Pancreas (tissue), 10 donors: ENCODE measurements around the gene BNIP5. TPM values are rescaled to one million over a fixed set of nuclear protein-coding genes. Genes with fewer than 3 reads are reported as not detected.

Experiments used
- ATAC-seq, 4 donors: fragments of 200-7000 bp; cut with Tn5 transposase; one replicate each; pipeline versions ENCODE4 v1.8.0 to v1.9.1; 2020; ENCODE audit warnings: mild to moderate bottlenecking in 4 of 4, moderate library complexity in 4 of 4
- DNase-seq, 6 donors: peaks; one replicate each; pipeline ENCODE4 v3.0.0-alpha.2; 2020
- FAIRE-seq: peaks from 2 replicates; lab custom pipeline; 2012; peaks lifted over from hg19 to GRCh38; lab: Jason Lieb, UNC
- H3K27ac ChIP-seq, 4 donors: fragments of 200-600 bp; sonication (generic); 1 replicate in 3 of 4; 2 replicates in 1 of 4; pipeline versions ENCODE4 v1.5.0 to v1.8.0; 2020
- H3K27me3 ChIP-seq, 4 donors: fragments of 200-600 bp; one replicate each; pipeline ENCODE4 v1.8.0; 2021
- H3K36me3 ChIP-seq, 3 donors: fragments of 200-600 bp; sonication (generic) in 1 of 3; one replicate each; pipeline versions ENCODE4 v1.5.0 to v1.8.0; 2020 to 2021
- H3K4me1 ChIP-seq, 3 donors: fragments of 200-600 bp; one replicate each; pipeline ENCODE4 v1.8.0; 2021
- H3K4me3 ChIP-seq, 4 donors: fragments of 200-600 bp; sonication (generic) in 2 of 4; one replicate each; pipeline versions ENCODE4 v1.5.0 to v1.8.0; 2020 to 2021
- H3K9me3 ChIP-seq, 4 donors: fragments of 200-600 bp; one replicate each; pipeline ENCODE4 v1.8.0; 2021
- CTCF ChIP-seq, 4 donors: fragments of 200-600 bp; sonication (generic) in 3 of 4; IDR thresholded peaks; one replicate each; pipeline versions ENCODE4 v1.5.0 to v1.8.0; 2021; ENCODE audit warnings: antibody characterized with exemption in 4 of 4
- WGBS, 2 donors: extraction: QIAGEN DNeasy Blood & Tissue Kit; methylation state at CpG; one replicate each; pipeline ENCODE4 v1.1.7; 2013; 5-methylcytosine and 5-hydroxymethylcytosine counted together
- intact Hi-C, 3 donors: fragments of 100-400 bp; cut with DNase I; formaldehyde crosslinking; loops; one replicate each; pipeline versions ENCODE4 v1.11.1 to v1.14.2; 2022
- polyA plus RNA-seq, 2 donors: library from polyadenylated mRNA; stranded (reverse); fragments of 200-250 nt; gene quantifications; one replicate each; pipeline ENCODE4 v1.2.3, GENCODE V29; 2013
- total RNA-seq, 6 donors: library from RNA; stranded (reverse); fragmentation: NEBNext Ultra II Directional in 4 of 6; extraction: Animal tissue kit (Norgen Biotek cat#: 25700) in 4 of 6; gene quantifications; one replicate each; pipeline versions ENCODE4 v1.2.1 to v1.2.4, GENCODE V29; 2021 to 2023
- donor health status: healthy with polysubstance abuse.
- donor health status: DM: no; HTN: no; CAD: no; lungs with moderate emphysema.
- donor health status: DM: no; HTN: no; CAD: no.
- donor health status: control.
- donor health status: control.
- donor health status: Bipolar disorder and iron deficiency.
- donor health status: DM: yes; HTN: yes; CAD: no.
- donor health status: DM: no; HTN: no; CAD: no.
- donor health status: DM: no; HTN: no; CAD: no.
- donor health status: DM: yes; HTN: yes; CAD: no.

The BNIP5 gene
- total and polyA plus RNA-seq, 8 donors, result 0.12 to 37.5 (median 0.38) TPM

- H3K36me3 ChIP-seq, result no peaks in the 10 kb centered on the region
- intact Hi-C loops, result no loop called here
- no peak overlapping the region for H3K4me3 ChIP-seq
- WGBS, 2 donors, result 62 to 65% methylated on average over 4 of the region's 4 CpGs
- no peaks in the 10 kb centered on the region for H3K27me3 ChIP-seq
- no peaks in the 10 kb centered on the region for H3K4me1 ChIP-seq
- no peak for TF ChIP-seq CTCF (IDR thresholded peaks at IDR 0.05)
- DNase-seq (no peak), FAIRE-seq (no peak), ATAC-seq (no peak)
- H3K27ac ChIP-seq, result no peak overlapping the region
- H3K9me3 ChIP-seq, result no peaks in the 10 kb centered on the region
Observed at GRCh38 chr6:36267731-36268477, 68.8 kb downstream of the BNIP5 start.

GRCh38 chr6:36266913-36267644 lies 69.6 kb downstream of the BNIP5 start:
- no peak for FAIRE-seq

More at GRCh38 chr6:36266913-36267644, 69.6 kb downstream of the BNIP5 start:
- Histone ChIP-seq H3K27me3 (no peaks in the 10 kb centered on the region), H3K36me3 (no peaks in the 10 kb centered on the region), H3K4me3 (no peak overlapping the region), H3K27ac (no peak overlapping the region), H3K4me1 (no peaks in the 10 kb centered on the region), H3K9me3 (no peaks in the 10 kb centered on the region)
- TF ChIP-seq CTCF (IDR thresholded peaks at IDR 0.05), result no peak
- WGBS, 2 donors, result 85 to 95% methylated on average over 13 of the region's 13 CpGs
- ATAC-seq (no peak), DNase-seq (no peak)
- intact Hi-C loops, result no loop called here

Other genes with a start within 250 kb of the BNIP5 start
- 10 to 100 TPM; 29.9 to 46.3 (median 34.3) TPM for gene MAPK13, start 206.4 kb downstream of the BNIP5 start, total RNA-seq
- 10 to 100 TPM; 20.2 to 28.9 TPM for gene MAPK13, start 206.4 kb downstream of the BNIP5 start, polyA plus RNA-seq
- gene BRPF3, start 140.1 kb downstream of the BNIP5 start, total RNA-seq, result 10 to 100 TPM; 18.6 to 27.0 (median 21.4) TPM
- gene BRPF3, start 140.1 kb downstream of the BNIP5 start, polyA plus RNA-seq, result 10 to 100 TPM in 1 of 2 donors, 1 to 10 TPM in 1; 8.4 to 12.1 TPM
- gene PNPLA1, start 66.8 kb downstream of the BNIP5 start, total RNA-seq, result under 1 TPM in 1 of 6 donors, not detected in 5; 0.12 TPM
- not detected for gene PNPLA1, start 66.8 kb downstream of the BNIP5 start, polyA plus RNA-seq
- gene ETV7, start 50.8 kb upstream of the BNIP5 start, total RNA-seq, result 1 to 10 TPM in 2 of 6 donors, under 1 TPM in 4; 0.16 to 4.6 (median 0.47) TPM
- gene ETV7, start 50.8 kb upstream of the BNIP5 start, polyA plus RNA-seq, result 1 to 10 TPM; 1.7 to 2.2 TPM
- not detected for gene PXT1, start 106.0 kb upstream of the BNIP5 start, total RNA-seq
- gene PXT1, start 106.0 kb upstream of the BNIP5 start, polyA plus RNA-seq, result not detected
- gene KCTD20, start 106.1 kb upstream of the BNIP5 start, total RNA-seq, result 10 to 100 TPM in 3 of 6 donors, 1 to 10 TPM in 3; 8.8 to 21.7 (median 11.0) TPM
- 10 to 100 TPM in 1 of 2 donors, 1 to 10 TPM in 1; 9.8 to 10.3 TPM for gene KCTD20, start 106.1 kb upstream of the BNIP5 start, polyA plus RNA-seq
- gene STK38, start 210.6 kb upstream of the BNIP5 start, total RNA-seq, result 10 to 100 TPM in 2 of 6 donors, 1 to 10 TPM in 4; 4.7 to 18.4 (median 6.9) TPM
- 10 to 100 TPM; 10.1 to 16.7 TPM for gene STK38, start 210.6 kb upstream of the BNIP5 start, polyA plus RNA-seq